NCI-H2171 (cell line): ENCODE measurements around the gene NPTXR.

Experiments
- DNase-seq: peaks from one replicate; lab custom pipeline; 2025; lab: John Stamatoyannopoulos, UW

NPTXR gene

GRCh38 chr22:38796262-38796957 lies 47.4 kb downstream of the NPTXR start:
- no peak for DNase-seq

- no peak for DNase-seq
Measured at GRCh38 chr22:38795569-38795968, 48.3 kb downstream of the NPTXR start.

GRCh38 chr22:38793721-38794466 lies 49.9 kb downstream of the NPTXR start, which contains the start of gene DNAL4:
Gene DNAL4 (minus strand): TSS chr22:38794143. CDS start chr22:38782731, 11,412 bp downstream.
- DNase-seq: peak; percentile 98

- DNase-seq: no peak
Measured at GRCh38 chr22:38793317-38793716, 50.5 kb downstream of the NPTXR start.

- no peak for DNase-seq
Measured at GRCh38 chr22:38792833-38793232, 51.0 kb downstream of the NPTXR start.

DNA sequence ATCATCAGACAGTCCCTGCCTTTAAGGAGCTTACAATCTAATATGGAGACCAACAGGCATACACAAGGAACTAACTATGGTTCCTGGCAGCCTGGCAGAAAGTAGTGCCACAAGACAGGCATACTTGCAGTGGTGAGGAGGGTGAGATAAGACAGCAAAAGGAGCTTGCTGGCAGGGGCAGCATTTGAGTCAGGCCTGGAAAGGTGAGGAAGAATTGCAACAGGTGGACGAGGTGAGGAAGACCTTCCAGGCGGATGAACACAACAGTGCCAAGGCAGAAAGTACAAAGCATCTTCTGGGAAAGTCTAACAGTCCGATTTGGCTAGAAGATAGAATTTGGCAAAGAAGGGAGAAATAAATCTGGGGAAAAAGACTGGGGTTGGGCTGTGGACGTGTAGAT lies 54.2 kb downstream of the NPTXR start:
- no peak for DNase-seq

DNA sequence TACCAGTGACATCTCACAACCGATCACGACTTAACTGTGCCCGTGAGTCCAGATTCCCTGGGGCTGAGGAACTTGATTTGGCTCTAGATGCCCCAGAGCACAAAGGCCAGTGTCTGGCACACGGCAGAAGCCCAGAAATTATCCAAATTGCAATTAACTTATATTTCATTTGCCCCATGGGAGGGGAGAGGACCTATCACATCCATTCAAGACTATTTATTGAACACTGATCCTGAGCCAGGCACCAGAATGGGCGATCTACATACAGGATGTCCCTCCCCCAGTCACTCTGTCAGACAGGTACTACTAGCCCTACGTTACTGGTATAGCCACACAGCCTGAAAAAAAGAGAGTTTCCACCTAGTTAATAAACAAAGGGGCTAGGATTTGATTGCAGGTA lies 55.0 kb downstream of the NPTXR start:
- DNase-seq: no peak

GRCh38 chr22:38788021-38788816 lies 55.6 kb downstream of the NPTXR start:
- DNase-seq: peak; percentile 28

DNA sequence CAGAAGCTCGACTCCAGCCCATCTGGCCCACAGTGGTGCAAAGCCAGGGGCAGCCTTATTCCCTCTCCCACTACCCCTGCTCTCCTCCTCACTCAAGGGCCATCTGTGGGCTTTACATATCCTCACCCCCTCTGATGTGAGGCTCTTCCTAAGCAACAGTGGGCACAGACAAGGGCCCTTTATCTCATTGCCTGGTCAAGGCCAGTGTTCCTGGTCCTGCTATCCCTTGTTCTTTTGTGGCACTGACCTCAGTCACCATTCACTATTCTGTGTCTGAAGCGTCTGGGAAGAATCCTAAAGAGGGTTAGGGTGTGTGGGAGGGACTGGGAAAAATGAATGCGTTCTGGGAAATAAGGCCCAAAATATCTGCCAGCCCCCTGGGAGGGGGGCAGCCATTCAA lies 57.2 kb downstream of the NPTXR start:
- no peak for DNase-seq

DNA sequence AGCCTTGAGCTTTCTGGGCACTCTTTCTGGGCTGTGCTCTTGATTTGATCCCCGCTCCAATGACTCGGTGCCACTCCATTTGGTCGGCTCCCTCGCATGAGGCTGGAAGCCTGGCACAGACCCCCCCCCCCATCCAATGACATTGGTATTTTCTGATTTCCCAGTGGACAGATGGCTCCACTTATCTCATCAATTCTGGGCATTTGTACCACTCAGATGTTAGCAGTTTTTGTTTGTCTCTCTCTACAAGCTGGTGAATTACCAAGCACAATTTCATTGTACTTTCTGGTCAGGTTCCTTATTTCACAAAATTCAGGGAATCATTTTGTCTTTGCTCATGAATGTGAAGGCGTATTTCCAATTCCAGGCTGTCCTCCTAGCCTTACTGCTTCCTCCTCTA lies 59.0 kb downstream of the NPTXR start:
- DNase-seq: no peak

DNA sequence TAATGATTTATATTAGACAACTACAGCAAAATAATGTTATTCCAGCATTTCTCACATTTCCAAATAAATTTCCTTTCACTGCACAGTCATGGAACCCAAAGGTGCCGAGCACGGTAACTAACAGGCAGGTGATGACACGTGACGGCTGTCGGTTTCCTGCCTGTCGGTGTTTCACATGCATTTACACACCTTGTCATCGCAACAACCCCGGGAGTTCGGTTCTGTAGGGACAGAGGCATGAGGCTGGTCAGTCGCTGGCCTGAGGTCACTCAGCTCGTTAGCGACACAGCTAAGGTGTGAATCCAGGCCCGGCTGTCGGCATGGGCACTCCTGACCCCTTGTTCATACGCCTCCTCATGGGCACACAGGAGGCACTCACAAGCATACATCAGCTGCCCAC lies 59.8 kb downstream of the NPTXR start:
- DNase-seq: no peak

- DNase-seq: no peak
Measured at GRCh38 chr22:38783095-38783615, 60.7 kb downstream of the NPTXR start.

DNA sequence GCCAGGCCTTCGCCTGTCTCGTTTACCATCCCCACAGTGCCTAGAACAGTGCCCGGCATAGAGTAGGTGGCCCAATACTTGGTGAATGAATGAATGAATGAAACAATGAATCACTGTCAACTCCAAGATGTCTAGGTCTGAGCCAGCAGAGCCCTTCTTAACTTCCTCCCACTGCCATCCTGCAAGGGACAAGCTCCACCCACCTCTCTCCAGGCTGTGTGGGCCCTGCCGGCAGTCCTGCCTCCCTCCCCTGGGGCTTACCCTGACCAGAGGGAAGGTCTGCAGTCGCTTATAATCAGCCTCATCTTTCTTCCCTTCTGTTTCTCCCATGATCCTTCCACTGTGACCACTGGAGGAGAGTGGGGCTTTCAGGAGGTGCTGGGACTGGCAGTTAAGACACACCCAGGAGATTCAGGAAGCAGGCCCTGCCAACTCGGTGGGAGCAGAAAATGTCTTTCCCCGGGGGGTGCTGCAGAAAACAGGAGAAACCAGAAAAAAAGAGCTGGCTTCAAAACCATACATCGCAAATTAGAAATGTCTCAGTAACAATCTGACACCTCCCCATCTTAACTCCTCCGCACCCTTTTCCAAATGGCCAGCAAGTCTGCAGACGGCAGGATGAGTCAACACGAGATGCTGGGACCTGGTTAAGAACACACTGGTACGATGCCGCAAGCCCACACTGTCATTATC lies 61.3 kb downstream of the NPTXR start:
- DNase-seq: no peak

DNA sequence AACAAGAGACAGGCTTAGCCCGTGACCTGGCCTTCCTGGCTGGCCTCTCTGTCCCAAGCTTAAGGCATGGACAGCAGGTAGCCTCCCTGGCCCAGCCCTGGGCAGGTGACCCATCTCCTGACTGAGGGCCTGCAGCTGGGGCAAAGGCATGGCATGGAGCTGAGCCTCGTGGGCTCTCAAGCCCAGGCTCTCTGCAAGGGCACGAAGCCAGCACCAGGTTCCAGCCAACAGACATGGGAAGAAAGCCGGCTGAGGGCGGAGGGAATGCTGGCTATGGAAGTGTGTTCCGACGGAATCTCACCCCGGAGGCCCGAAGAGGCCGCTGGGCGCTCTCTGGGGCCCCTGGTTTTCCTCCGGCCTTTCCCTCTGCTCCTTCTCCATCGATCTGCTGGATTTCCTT lies 62.8 kb downstream of the NPTXR start:
- DNase-seq: no peak

- no peak for DNase-seq
Measured at GRCh38 chr22:38777087-38777671, 66.6 kb downstream of the NPTXR start.

DNA sequence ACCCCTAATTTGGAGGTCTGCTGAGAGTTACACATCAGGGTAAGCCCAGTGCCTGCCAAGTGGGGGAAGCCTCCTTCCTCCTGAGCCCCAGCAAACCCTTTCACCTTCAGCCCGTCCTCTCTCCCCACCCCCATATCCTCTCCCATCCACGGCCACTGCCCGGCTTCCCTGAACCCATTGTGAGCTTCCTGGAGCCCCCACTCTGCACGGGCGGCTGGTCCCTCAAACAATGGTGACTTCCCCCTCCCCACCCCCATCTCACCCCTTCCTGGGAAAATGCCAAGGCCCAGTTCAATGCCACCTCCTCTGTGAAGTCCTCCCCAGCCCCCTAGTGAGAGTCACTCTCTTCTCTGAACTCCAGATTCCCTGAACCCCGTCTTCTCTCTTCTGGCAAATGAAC lies 67.7 kb downstream of the NPTXR start:
- DNase-seq: no peak

GRCh38 chr22:38775656-38776055 lies 68.2 kb downstream of the NPTXR start:
- no peak for DNase-seq

DNA sequence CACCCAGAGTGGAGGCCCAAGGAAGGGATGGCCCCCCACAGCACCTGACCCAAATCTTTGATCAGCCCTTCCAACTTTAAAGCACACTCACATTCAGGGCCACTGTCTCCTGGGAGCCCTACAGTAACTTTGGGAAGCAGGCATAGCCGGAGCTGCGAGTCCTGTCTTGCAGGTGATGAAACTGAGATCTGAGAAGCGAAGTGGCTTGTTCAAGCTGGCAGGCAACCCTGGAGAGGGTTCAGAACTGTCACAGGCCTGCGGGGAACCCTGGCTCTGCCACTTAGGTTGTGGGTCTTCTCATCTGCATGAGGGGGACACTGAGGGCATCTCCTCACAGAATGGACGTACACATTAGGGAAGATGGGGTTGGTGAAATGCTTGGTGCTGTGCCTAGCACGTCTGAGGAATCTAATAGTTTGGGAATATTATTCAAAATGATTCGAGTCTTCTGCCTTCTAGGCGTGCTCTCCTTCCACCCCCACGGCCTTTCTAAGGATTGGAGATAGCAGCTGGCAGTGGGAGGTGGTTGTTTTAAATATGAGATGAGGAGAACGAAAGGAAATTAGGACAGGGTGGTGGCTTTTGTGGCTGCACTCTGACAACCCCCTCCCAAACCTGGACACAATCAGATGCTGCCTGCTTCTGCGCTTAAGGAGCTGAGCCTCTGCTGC lies 69.2 kb downstream of the NPTXR start:
- no peak for DNase-seq

GRCh38 chr22:38773363-38773946 lies 70.4 kb downstream of the NPTXR start:
- DNase-seq: no peak

DNA sequence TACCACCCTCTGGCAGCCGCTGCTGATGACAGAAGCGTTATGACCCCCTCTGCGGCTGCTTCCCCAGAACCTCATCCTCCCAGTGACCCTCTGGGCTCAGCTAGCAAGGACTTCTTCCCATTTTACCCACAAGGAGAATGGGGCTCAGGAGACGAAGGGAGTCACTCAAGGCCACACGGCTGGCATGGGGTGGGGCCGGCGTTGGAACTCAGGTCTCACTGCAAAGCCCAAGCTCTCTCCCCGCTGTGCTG lies 71.3 kb downstream of the NPTXR start:
- DNase-seq: no peak
